Transverse colon (tissue), 4 donors: Measurements from ENCODE around the gene ITGA3.

ENCODE experiments used
- CTCF ChIP-seq, 5 experiments: fragments of 200-600 bp in 3 of 5; fragments of 450-650 bp in 2 of 5; sonication (generic) in 3 of 5; IDR thresholded peaks; 1 replicate in 2 of 5; 2 replicates in 3 of 5; pipeline ENCODE4 v1.5.1; 2016 to 2017; ENCODE audit warnings: antibody characterized with exemption in 5 of 5, inconsistent platforms in 3 of 5, mild to moderate bottlenecking in 2 of 5, moderate library complexity in 1 of 5
- EP300 ChIP-seq: sonication (generic); formaldehyde crosslinking; IDR thresholded peaks from one replicate; pipeline ENCODE4 v1.6.1; 2017; ENCODE audit warnings: antibody characterized with exemption, low read depth
- POLR2A ChIP-seq: fragments of 450-650 bp; IDR thresholded peaks from one replicate; pipeline ENCODE4 v1.6.1; 2016; ENCODE audit warnings: antibody characterized with exemption, mild to moderate bottlenecking, moderate library complexity
- POLR2AphosphoS5 ChIP-seq, 3 donors: sonication (generic); formaldehyde crosslinking; IDR thresholded peaks; one replicate each; pipeline ENCODE4 v1.6.1; 2016; ENCODE audit warnings: antibody characterized with exemption in 3 of 3

DNA sequence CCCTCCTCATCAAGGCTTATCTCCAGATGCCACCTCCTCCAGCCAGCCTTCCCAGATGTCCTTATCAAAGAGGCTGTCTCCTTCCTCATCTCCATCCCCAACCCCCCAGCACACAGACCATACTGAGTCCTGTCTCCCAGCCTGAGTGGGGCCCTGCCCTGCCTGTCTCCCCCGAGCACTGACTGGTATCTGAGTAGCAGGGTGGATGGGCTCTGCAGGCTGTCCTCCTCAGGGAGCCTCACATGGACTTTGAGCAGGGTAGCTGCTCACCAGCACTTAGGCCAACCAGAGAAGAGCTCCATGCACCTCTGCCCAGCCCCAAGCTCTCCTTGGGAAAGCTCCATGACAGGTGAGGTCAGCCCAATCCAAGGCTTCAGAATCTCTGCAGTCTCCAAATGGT, 20.0 kb upstream of the ITGA3 start:
- no peak for TF ChIP-seq CTCF (IDR thresholded peaks at IDR 0.05)
- no peak for TF ChIP-seq POLR2AphosphoS5 (IDR thresholded peaks at IDR 0.05)
- no peak for TF ChIP-seq EP300
- TF ChIP-seq POLR2A: no peak
